ENCODE measurements around the gene PRR33. TPM values are rescaled to one million over a fixed set of nuclear protein-coding genes. Genes with fewer than 3 reads are reported as not detected.

The PRR33 gene
- polyA plus RNA-seq, 1 donor = 0.67 TPM

- Histone ChIP-seq H3K9me3 (ENCODE audit: control insufficient read depth, low read depth, low read length) (no peaks in the 10 kb centered on the region), H3K36me3 (ENCODE audit: control insufficient read depth, insufficient read depth, low read length) (no peaks in the 10 kb centered on the region), H3K27me3 (ENCODE audit: control insufficient read depth, insufficient read depth, low read length) (no peaks in the 10 kb centered on the region), H3K4me1 (ENCODE audit: control insufficient read depth, insufficient read depth, low read length) (peaks cover 31% of the 10 kb centered on the region), H3K27ac (ENCODE audit: low read length) (no peak within 1 kb of the TSS), H3K4me3 (ENCODE audit: low read length) (no peak within 1 kb of the TSS)
- WGBS (ENCODE audit: insufficient coverage, low lambda C conversion rate) = no CpG with 5 or more reads among the region's 32 CpGs
- DNase-seq = no peak
Measured at GRCh38 chr11:1838426-1839144, 53.1 kb downstream of the PRR33 start, which contains the start of gene TNNI2. TNNI2 (plus strand) TSS chr11:1838981; CDS start chr11:1839697, 716 bp downstream.

Other genes with a start within 250 kb of the PRR33 start
- gene KRTAP5-6, start 194.7 kb downstream of the PRR33 start, polyA plus RNA-seq = not detected
- gene IFITM10, start 141.3 kb downstream of the PRR33 start, polyA plus RNA-seq = 0.67 TPM
- 341 TPM for gene CTSD, start 128.0 kb downstream of the PRR33 start, polyA plus RNA-seq
- gene SYT8, start 56.9 kb downstream of the PRR33 start, polyA plus RNA-seq = 2.7 TPM
- gene TNNI2, start 52.9 kb downstream of the PRR33 start, polyA plus RNA-seq = 5.2 TPM
- gene LSP1, start 38.8 kb downstream of the PRR33 start, polyA plus RNA-seq = 20.5 TPM
- gene TNNT3, start 27.8 kb upstream of the PRR33 start, polyA plus RNA-seq = 11.9 TPM
- gene MRPL23, start 55.4 kb upstream of the PRR33 start, polyA plus RNA-seq = 70.2 TPM
- gene H19, start 105.9 kb upstream of the PRR33 start, polyA plus RNA-seq = 4,676 TPM
- gene IGF2, start 247.5 kb upstream of the PRR33 start, polyA plus RNA-seq = 319 TPM

Measured in large intestine (tissue), 3 donors.